GM12878 (cell line): Measurements from ENCODE around the gene CYP46A1. TPM values are rescaled to one million over a fixed set of nuclear protein-coding genes. Genes with fewer than 3 reads are reported as not detected.

Source experiments
- BCL11A ChIP-seq: IDR thresholded peaks from 2 replicates; pipeline ENCODE4 v1.6.1; 2011; ENCODE audit warnings: low read depth, low read length
- MTA3 ChIP-seq: IDR thresholded peaks from 2 replicates; pipeline ENCODE4 v1.6.1; 2012; ENCODE audit warnings: low read length, inconsistent platforms, borderline replicate concordance
- PAX5 ChIP-seq: IDR thresholded peaks from 2 replicates; pipeline ENCODE4 v1.6.1; 2011; ENCODE audit warnings: low read depth, low read length, borderline replicate concordance
- PRDM15 ChIP-seq: fragments of 450-650 bp; formaldehyde crosslinking; IDR thresholded peaks from 2 replicates; pipeline ENCODE4 v1.4.0; 2020; ENCODE audit warnings: mild to moderate bottlenecking, moderate library complexity
- RAD21 ChIP-seq: IDR thresholded peaks from 2 replicates; pipeline ENCODE4 v1.6.1; 2011; ENCODE audit warnings: mild to moderate bottlenecking, low read depth, low read length, moderate library complexity; ENCODE audit not compliant: insufficient read depth
- RBBP5 ChIP-seq: fragments of 200-600 bp; sonication (generic); conservative IDR thresholded peaks from 2 replicates; pipeline ENCODE4 v1.6.1; 2016
- SKIL ChIP-seq: fragments of 450-650 bp; IDR thresholded peaks from 2 replicates; pipeline ENCODE4 v1.6.1; 2017; ENCODE audit warnings: mild to moderate bottlenecking, low read depth, inconsistent platforms; ENCODE audit not compliant: poor library complexity, severe bottlenecking
- SUPT20H ChIP-seq: IDR thresholded peaks from 2 replicates; pipeline ENCODE4 v1.6.1; 2011; ENCODE audit warnings: low read depth, mild to moderate bottlenecking, low read length, moderate library complexity, borderline replicate concordance; ENCODE audit not compliant: control insufficient read depth
- ZBTB40 ChIP-seq: fragments of 450-650 bp; IDR thresholded peaks from 2 replicates; pipeline ENCODE4 v1.6.1; 2016; ENCODE audit warnings: mild to moderate bottlenecking, moderate library complexity, borderline replicate concordance
- ZNF384 ChIP-seq: IDR thresholded peaks from 2 replicates; pipeline ENCODE4 v1.6.1; 2012; ENCODE audit warnings: low read depth, mild to moderate bottlenecking, low read length, improper control_type of control experiment, borderline replicate concordance
- ZZZ3 ChIP-seq: IDR thresholded peaks from 2 replicates; pipeline ENCODE4 v1.6.1; 2011; ENCODE audit warnings: low read depth; ENCODE audit not compliant: control insufficient read depth, insufficient read length
- polyA plus RNA-seq, 11 experiments: library from polyadenylated mRNA; depleted of rRNA in 4 of 11; unstranded in 6 of 11; stranded (reverse) in 5 of 11; fragments of >200 nt; fragmentation: Nextera tagmentation in 4 of 11; fragmentation: Illumina TruSeq in 1 of 11; extraction: Ambion mirVana in 4 of 11; extraction: Trizol in 1 of 11; gene quantifications; 1 replicate in 1 of 11; 2 replicates in 10 of 11; pipeline versions ENCODE4 v1.2.1 to v1.2.3, GENCODE V29; 2011 to 2016; ENCODE audit warnings: inconsistent platforms in 2 of 11, missing spikeins in 2 of 11, low read depth in 1 of 11
- total RNA-seq, 4 experiments: library from RNA; depleted of rRNA in 3 of 4; stranded (reverse); fragments of >200 nt in 3 of 4; fragmentation: Illumina TruSeq in 1 of 4; extraction: Trizol in 1 of 4; gene quantifications; 2 replicates each; pipeline versions ENCODE4 v1.2.1 to v1.2.3, GENCODE V29; 2013 to 2021

The CYP46A1 gene
- total and polyA plus RNA-seq, 10 of the 15 experiments (the other 5 are each of a cell fraction or from before 2014, with no cell fraction given): 0.04 to 0.11 TPM; not detected in 8

GRCh38 chr14:99758121-99758821, 74.2 kb downstream of the CYP46A1 start (continued):
- TF ChIP-seq PRDM15 (CRISPR knock-in tag) (no peak), ZZZ3 (no peak), SUPT20H (no peak), PAX5 (no peak), BCL11A (no peak), SKIL (no peak), ZNF384 (no peak), MTA3 (no peak), RAD21 (no peak), ZBTB40 (no peak), RBBP5 (no peak)
- TF ChIP-seq, all 136 proteins: peak for 0
